HG02571 (cell line): ENCODE measurements around the gene ARHGAP8.

Experiments
- ATAC-seq: cut with Tn5 transposase; IDR thresholded peaks from one replicate; pipeline ENCODE4 v1.9.1; 2021; ENCODE audit warnings: mild to moderate bottlenecking, moderate library complexity; ENCODE audit not compliant: unreplicated experiment

ARHGAP8 gene

GRCh38 chr22:44761025-44761424, 8.7 kb downstream of the ARHGAP8 start:
- no peak for ATAC-seq

GRCh38 chr22:44764373-44764772, 12.0 kb downstream of the ARHGAP8 start:
- ATAC-seq, result no peak

- ATAC-seq, result no peak
Measured at GRCh38 chr22:44764974-44765373, 12.6 kb downstream of the ARHGAP8 start.

GRCh38 chr22:44765571-44766285, 13.4 kb downstream of the ARHGAP8 start:
- ATAC-seq, result no peak

GRCh38 chr22:44773082-44773481, 20.7 kb downstream of the ARHGAP8 start:
- no peak for ATAC-seq

GRCh38 chr22:44775862-44776261, 23.5 kb downstream of the ARHGAP8 start:
- no peak for ATAC-seq

GRCh38 chr22:44776605-44777363, 24.4 kb downstream of the ARHGAP8 start:
- no peak for ATAC-seq

GRCh38 chr22:44777364-44777755, 25.0 kb downstream of the ARHGAP8 start:
- ATAC-seq, result no peak

GRCh38 chr22:44780876-44781449, 28.6 kb downstream of the ARHGAP8 start:
- ATAC-seq, result no peak

GRCh38 chr22:44782363-44782963, 30.1 kb downstream of the ARHGAP8 start:
- ATAC-seq, result no peak

GRCh38 chr22:44783091-44783490, 30.7 kb downstream of the ARHGAP8 start:
- no peak for ATAC-seq

GRCh38 chr22:44783581-44783980, 31.2 kb downstream of the ARHGAP8 start:
- ATAC-seq, result no peak

GRCh38 chr22:44786136-44786535, 33.8 kb downstream of the ARHGAP8 start:
- no peak for ATAC-seq

- ATAC-seq, result no peak
Measured at GRCh38 chr22:44786610-44787009, 34.2 kb downstream of the ARHGAP8 start.

- ATAC-seq, result no peak
Measured at GRCh38 chr22:44787832-44788231, 35.5 kb downstream of the ARHGAP8 start.

GRCh38 chr22:44793106-44793505, 40.7 kb downstream of the ARHGAP8 start:
- no peak for ATAC-seq

- ATAC-seq, result no peak
Measured at GRCh38 chr22:44793506-44794172, 41.3 kb downstream of the ARHGAP8 start.

- ATAC-seq, result no peak
Measured at GRCh38 chr22:44795701-44796630, 43.6 kb downstream of the ARHGAP8 start.

- ATAC-seq, result no peak
Measured at GRCh38 chr22:44797181-44797725, 44.9 kb downstream of the ARHGAP8 start.
